Kidney tubule cell (primary cell): ENCODE measurements around the gene VAT1L.
A peak's percentile ranks its signal among the peaks of the same experiment; 100 is the strongest.
"Not testable (repeated sequence)": the region's sequence is repeated elsewhere in the genome, so short reads cannot be mapped to it uniquely, and the experiment has no call there.

Experiments used
- DNase-seq: peaks from one replicate; pipeline ENCODE4 v3.0.0-alpha.2; 2018; ENCODE audit warnings: low spot score

Gene VAT1L

GRCh38 chr16:77913738-77914253 lies 125.4 kb downstream of the VAT1L start:
- no peak for DNase-seq

DNA sequence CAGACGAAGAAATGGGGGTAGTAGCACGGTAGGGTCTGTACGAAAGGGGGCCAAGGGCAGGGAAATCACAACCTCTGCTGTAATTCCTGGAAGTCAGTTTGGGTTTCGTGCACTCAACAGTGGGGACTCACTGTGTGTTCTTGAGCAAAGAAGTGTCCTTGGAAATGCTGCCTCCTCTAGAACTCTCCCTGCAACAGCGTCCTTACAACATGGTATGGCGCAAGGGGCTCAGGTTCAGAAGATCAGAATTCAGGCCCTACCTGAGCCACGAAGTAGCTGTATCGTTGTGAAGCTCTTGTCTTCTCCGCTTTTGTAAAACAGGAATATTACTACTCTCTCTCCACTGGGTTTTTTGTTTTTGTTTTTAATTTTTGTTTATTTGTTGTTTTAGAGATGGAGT lies 127.7 kb downstream of the VAT1L start:
- no peak for DNase-seq

GRCh38 chr16:77917971-77918370 lies 129.6 kb downstream of the VAT1L start:
- no peak for DNase-seq

DNA sequence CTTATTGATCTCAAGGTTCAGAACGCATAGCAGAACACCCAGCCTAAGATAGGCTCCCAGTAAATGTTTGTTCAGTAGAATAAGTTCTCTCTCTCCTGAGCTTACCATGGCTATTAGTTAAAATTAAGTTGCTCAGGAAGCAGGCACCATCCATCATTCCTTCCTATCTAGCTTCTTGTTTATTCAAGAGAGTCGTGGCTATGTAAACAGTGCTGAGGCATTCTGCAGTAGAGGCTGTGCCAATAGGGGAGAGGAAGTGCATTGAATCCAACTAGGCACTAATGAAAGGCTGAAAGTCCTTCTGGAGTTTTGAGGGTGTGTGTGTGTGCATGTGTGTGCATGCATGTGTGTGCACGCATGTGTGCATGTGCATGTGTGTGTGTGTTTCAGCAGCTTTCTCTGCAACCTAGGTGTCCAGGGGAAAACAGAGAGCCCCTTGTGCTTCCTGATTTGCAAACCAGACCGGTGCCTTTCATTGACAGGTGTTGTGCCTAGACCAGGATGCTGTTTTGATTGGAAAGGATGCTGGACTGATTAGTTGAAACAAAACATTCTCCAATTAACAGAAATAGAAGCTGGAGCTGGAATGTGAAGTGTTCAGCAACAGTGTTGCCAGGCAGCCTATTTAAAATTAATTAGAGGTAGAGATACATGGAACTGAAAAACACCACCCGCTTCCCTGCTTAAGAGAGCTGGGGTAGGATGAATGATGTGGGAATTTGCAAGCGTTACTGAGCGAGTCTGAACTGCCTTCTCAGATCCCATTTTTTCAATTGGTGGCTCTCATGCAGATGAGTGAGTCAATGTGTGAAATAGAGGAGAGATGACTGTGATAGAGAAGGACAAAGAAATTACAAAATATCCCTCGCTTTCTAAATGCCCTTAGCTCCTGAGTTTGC lies 130.7 kb downstream of the VAT1L start:
- DNase-seq: no peak

DNA sequence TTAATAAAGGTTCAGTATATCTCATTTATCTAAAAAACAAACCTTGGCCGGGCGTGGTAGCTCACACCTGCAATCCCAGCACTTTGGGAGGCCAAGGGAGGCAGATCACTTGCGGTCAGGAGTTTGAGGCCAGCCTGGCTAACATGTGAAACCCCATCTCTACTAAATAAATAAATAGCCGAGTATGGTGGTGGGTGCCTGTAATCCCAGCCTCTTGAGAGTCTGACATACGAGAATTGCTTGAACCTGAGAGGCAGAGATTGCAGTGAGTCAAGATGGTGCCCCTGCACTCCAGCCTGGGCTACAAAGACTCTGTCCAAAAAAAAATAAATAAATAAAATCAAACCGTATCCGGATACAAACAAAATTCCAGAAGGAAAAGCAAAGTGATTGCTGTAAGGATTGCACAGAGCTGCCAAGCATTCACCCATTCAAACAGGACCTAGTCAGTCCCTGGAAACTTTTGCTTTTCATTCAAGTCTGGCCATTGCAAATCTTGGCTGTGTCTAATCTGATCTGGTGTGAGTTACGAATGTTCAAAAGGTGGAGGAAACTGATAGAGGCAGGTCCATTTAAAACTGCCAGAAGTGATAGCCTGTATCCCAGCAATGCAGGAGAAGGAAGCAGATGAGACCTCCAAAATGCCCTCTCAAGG lies 131.5 kb downstream of the VAT1L start:
- DNase-seq: no peak

DNA sequence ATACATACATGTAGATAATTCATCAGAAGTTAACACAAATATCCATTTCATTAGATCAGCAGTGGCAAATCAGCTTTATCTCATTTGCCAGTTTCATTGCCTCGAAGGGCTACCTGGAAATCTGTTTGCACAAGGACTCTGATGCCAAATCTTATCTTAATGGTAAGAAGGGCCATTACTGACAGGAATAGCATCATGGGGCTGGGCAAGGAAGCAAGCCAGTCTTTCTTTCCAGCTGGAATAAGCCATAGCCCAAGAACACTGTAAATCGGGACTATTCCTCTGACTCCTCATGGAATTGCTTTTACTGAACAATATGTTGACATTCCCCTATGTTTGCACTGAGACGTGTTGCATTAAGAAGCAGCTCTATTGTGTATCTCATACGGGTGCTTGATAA lies 132.6 kb downstream of the VAT1L start:
- no peak for DNase-seq

- DNase-seq: no peak
Observed at GRCh38 chr16:77922228-77922754, 133.9 kb downstream of the VAT1L start.

GRCh38 chr16:77925531-77925930 lies 137.2 kb downstream of the VAT1L start:
- DNase-seq: no peak

DNA sequence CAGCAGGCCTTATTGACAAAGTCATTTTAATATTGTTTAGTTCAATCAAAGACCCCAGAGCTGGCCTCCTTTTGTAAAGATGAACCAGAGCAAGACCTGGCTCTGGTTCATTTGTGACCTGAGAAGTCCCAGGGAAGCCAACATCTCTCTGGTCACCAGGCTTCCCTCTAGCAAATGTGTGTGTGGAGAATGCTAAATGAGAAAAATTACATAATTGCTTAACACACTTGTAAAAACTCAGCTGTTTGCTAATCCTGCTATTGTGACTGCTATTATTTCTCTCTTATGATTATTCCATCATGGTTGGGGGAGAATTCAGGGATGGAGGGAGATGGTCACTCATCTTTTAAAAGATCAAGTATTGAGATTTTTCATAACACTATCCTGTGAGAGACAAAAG lies 139.7 kb downstream of the VAT1L start:
- no peak for DNase-seq

DNA sequence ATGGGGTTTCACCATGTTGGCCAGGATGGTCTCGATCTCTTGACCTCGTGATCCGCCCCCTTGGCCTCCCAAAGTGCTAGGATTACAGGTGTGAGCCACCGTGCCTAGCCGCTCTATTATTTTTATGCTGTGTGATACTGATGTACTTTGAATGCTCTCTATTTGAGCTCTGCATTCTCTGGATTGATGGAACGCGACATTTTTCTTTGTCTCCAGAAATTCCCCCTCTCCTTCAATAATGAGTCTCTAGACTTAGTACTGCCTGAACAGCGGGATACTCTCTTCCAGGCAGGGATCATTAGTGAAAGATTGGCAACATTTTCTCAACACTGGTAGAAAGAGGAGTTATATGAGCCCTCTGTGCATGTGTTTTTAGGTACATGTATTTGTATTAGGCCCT lies 140.6 kb downstream of the VAT1L start:
- no peak for DNase-seq

- DNase-seq: no peak
Observed at GRCh38 chr16:77931058-77931457, 142.7 kb downstream of the VAT1L start.

DNA sequence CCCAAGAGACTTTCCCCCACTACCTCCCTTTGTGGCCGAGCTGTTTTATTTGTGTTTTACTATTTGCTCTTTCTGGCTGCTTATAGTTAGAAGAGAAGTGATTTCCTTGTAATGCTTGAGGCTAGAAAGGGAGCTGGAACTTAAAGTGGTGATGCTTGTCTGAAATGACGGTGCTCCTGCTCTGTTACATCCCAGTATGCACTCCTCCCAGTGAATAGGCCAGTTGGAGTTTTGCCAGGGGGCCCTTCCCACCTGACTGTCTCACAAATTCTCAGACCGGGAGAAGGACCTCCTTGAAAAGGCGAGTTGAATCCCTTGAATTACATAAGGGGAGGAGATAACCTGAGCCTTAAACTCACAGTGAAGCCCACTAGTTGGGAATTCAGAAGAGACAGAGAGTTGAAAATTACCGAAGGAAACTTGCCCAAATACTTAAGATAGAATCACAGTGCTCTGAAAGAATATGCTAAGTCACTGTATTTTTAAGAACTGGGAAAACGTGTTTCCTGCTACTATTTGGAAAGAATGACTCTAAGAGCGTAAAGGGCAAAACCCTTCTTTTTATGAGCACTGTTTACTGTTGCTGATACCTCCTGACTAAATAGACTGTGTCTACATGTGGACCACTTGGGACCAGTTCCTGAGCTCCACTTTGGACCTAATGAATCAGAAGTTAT lies 149.2 kb downstream of the VAT1L start:
- no peak for DNase-seq

DNA sequence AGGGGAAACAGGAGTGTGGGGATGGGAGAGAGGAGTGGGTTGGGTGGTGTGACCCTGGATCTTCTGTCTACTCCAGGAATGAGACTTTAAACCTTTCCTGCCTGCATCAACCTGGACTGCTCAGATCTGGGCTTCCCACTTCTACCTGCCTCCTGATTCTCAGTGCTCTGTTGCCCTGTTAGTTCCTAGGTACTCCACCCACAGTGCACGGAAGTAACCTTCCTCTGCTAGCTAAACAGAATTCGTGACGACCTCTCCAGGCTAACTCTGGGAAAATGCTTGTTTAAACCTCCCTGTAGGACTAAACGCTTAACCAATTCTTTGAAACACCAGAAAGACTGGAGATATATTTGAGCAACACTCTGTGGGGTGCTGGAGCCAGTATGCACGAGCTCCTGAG lies 150.5 kb downstream of the VAT1L start:
- DNase-seq: no peak

GRCh38 chr16:77939968-77940367 lies 151.6 kb downstream of the VAT1L start:
- DNase-seq: no peak

GRCh38 chr16:77943801-77944200 lies 155.4 kb downstream of the VAT1L start:
- no peak for DNase-seq

DNA sequence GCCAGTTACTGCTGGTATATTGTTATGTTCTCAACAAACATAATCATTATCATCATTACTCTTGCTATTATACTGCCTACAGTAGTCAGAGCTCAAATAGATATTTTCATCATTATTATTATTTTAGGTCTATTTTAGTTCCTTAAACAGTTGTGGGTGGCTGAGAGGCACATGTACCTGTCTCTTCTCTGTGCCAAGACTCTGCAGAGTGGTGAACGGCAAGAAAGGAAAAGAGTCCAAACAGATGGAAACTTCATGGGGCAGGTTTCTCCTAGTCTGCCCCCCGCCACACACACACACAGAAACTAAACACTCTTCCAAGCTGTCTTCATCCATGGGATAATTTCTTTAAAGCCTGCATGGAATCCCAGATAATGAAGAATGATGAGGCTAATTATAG lies 156.3 kb downstream of the VAT1L start:
- DNase-seq: no peak

DNA sequence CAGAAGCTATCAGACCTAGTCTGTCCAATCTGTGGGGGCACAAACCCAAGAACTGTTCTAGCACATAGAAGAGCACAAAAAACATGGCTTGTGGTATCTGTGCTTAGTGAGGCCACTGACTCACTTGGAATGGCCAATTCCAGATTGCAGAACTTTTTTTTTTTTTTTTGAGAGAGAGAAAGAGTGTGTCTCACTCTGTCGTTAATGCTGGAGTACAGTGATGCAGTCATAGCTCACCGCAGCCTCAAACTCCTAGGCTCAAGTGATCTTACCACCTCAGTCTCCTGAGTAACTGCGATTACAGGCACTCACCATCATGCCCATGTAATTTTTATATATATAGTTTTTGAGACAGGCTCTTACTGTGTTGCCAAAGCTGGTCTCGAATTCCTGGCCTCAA lies 156.8 kb downstream of the VAT1L start:
- no peak for DNase-seq

DNA sequence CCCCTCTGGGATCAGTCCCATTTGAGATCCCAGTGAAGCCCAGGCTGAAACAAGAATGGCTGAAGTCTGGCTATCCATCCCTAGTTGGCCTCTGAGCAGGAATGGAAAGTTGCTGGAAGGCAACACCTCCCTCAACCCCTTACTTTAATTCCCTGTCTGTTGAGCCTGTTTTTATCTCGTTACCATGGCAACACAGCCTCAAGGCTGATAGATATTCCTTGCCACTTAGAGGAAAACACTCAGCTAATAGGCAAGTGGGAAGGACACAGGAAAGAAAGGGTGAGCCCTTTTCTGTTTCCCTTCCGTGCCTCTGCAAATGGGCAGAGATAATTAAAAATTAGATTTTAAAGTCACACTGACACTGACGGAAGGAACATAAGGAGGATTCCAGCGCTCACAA lies 158.5 kb downstream of the VAT1L start:
- no peak for DNase-seq

GRCh38 chr16:77947590-77947989 lies 159.2 kb downstream of the VAT1L start:
- not testable (repeated sequence) for DNase-seq

DNA sequence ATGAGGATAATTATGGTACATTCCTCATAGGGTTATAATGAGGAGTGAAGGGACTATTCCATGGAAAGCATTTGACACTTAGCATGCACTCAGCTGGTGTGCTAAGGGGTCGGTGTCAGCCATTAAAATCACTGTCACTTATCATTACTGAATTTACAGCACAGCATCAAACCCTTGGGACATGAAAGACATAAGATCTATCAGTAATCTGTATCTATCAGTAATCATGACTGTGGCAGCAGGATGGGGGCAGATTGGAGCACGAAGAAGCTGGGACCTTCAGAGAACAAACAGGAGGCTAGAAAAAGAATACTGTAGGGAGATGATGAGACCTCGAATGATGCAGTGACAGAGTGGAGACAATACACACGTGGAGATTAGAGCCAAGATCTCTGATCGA lies 160.5 kb downstream of the VAT1L start:
- DNase-seq: no peak

GRCh38 chr16:77949445-77949844 lies 161.1 kb downstream of the VAT1L start:
- no peak for DNase-seq

DNA sequence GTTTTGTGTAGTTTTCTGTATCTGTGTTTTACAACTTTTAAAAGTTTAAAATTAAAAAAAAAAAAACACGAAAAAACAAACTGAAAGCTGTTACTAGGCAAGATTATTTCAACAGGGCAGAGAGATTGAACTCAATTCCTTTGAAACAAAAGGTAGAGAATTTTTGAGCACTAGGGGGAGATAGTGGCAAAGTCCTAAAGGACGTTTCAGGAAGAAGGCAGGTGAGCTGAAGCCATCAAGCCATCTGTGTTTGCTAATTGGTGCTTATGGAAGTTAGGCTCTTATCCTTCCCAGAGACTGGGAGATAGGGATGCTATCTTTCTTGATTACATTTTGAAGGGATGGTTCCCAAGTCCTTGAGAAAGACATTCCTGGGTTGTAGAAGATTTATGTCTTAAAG lies 163.4 kb downstream of the VAT1L start:
- DNase-seq: peak; percentile 24

DNA sequence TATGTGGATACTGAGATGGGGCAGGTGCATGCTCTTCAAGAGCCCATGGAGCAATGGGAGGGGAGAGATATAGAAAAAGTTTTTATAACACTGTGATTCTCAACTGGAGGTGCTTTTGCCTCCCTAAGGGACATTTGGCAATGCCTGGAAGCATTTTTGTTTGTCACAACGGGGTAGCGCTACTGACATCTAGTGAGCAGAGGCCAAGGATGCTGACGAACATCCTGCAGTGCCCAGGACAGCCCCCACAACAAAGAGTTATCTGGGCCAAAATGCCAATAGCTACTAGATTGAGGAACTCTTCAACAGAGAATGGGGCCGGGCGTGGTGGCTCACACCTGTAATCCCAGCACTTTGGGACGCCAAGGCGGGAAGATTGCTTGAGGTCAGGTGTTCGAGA lies 166.8 kb downstream of the VAT1L start:
- DNase-seq: no peak
